Measurements from ENCODE around the gene C6orf47. TPM values are rescaled to one million over a fixed set of nuclear protein-coding genes. Genes with fewer than 3 reads are reported as not detected.

The C6orf47 gene
- total and polyA plus RNA-seq, 2 of the 13 experiments (the other 11 are each of a cell fraction or from before 2014, with no cell fraction given) = 1.7 to 18.1 TPM

GRCh38 chr6:31660381-31661261 lies at the start of gene C6orf47 (continued):
- TF ChIP-seq ZNF816 (CRISPR knock-in tag; IDR thresholded peaks at IDR 0.05; ENCODE audit: borderline replicate concordance) (peak; percentile 85; the same call in 1 of the 2 replicates), ZNF513 (CRISPR knock-in tag; conservative IDR thresholded peaks at IDR 0.05) (0 out of 2 replicates have a peak, but pooled peaks have one; percentile 86), FOXK1 (CRISPR knock-in tag; IDR thresholded peaks at IDR 0.05; ENCODE audit: borderline replicate concordance, low read depth) (no peak), ZNF841 (CRISPR knock-in tag; IDR thresholded peaks at IDR 0.05; ENCODE audit: borderline replicate concordance) (no peak), ARNT (IDR thresholded peaks at IDR 0.05) (no peak), ZNF224 (CRISPR knock-in tag; IDR thresholded peaks at IDR 0.05) (0 out of 2 replicates have a peak, but pooled peaks have one; percentile 60), ZNF251 (CRISPR knock-in tag; IDR thresholded peaks at IDR 0.05) (no peak), ETV5 (CRISPR knock-in tag; IDR thresholded peaks at IDR 0.05; ENCODE audit: borderline replicate concordance) (peak; percentile 93), ZNF800 (CRISPR knock-in tag; IDR thresholded peaks at IDR 0.05) (peak; percentile 97), ZNF746 (CRISPR knock-in tag; IDR thresholded peaks at IDR 0.05) (no peak; the same call in none of the 2 replicates), ZNF20 (CRISPR knock-in tag; IDR thresholded peaks at IDR 0.05) (0 out of 2 replicates have a peak, but pooled peaks have one; percentile 28), GMEB2 (CRISPR knock-in tag; IDR thresholded peaks at IDR 0.05; ENCODE audit: low read depth) (no peak), ZNF329 (CRISPR knock-in tag; IDR thresholded peaks at IDR 0.05; ENCODE audit: low read depth) (no peak), POLR2A (IDR thresholded peaks at IDR 0.05; ENCODE audit: insufficient read depth in 1 of 2, low read depth in 2 of 2, low read length in 2 of 2) (peak in 1 of 2 experiments; percentile 59; a peak in 1 of 4 replicates), TSC22D2 (CRISPR knock-in tag; IDR thresholded peaks at IDR 0.05; ENCODE audit: borderline replicate concordance) (0 out of 2 replicates have a peak, but pooled peaks have one; percentile 23), DR1 (CRISPR knock-in tag; IDR thresholded peaks at IDR 0.05) (peak; percentile 50; the same call in 1 of the 2 replicates), MXI1 (IDR thresholded peaks at IDR 0.05; ENCODE audit: borderline replicate concordance, low read depth, low read length) (peak; percentile 82; the same call in 1 of the 3 replicates), CBX5 (CRISPR knock-in tag; IDR thresholded peaks at IDR 0.05; ENCODE audit: borderline replicate concordance) (no peak; the same call in 1 of the 2 replicates), ZNF260 (CRISPR knock-in tag; IDR thresholded peaks at IDR 0.05; ENCODE audit: borderline replicate concordance, low read depth) (0 out of 2 replicates have a peak, but pooled peaks have one; percentile 76), TMF1 (CRISPR knock-in tag; IDR thresholded peaks at IDR 0.05; ENCODE audit: low read depth) (peak; percentile 87; the same call in 1 of the 2 replicates), ZBTB20 (CRISPR knock-in tag; IDR thresholded peaks at IDR 0.05; ENCODE audit: borderline replicate concordance, low read depth) (peak; percentile 70; the same call in 1 of the 2 replicates), CENPT (CRISPR knock-in tag; IDR thresholded peaks at IDR 0.05; ENCODE audit: low read depth) (no peak), ZNF414 (CRISPR knock-in tag; IDR thresholded peaks at IDR 0.05) (peak; percentile 91), JUN (CRISPR knock-in tag; IDR thresholded peaks at IDR 0.05) (no peak)

All from HepG2 (cell line).